ENCODE data around the gene GPATCH1. TPM values are rescaled to one million over a fixed set of nuclear protein-coding genes. Genes with fewer than 3 reads are reported as not detected.
"Not testable (repeated sequence)": the region's sequence is repeated elsewhere in the genome, so short reads cannot be mapped to it uniquely, and the experiment has no call there.

The GPATCH1 gene
- total RNA-seq, 4 donors from 2014 or later = 3.6 to 9.3 (median 6.2) TPM

DNA sequence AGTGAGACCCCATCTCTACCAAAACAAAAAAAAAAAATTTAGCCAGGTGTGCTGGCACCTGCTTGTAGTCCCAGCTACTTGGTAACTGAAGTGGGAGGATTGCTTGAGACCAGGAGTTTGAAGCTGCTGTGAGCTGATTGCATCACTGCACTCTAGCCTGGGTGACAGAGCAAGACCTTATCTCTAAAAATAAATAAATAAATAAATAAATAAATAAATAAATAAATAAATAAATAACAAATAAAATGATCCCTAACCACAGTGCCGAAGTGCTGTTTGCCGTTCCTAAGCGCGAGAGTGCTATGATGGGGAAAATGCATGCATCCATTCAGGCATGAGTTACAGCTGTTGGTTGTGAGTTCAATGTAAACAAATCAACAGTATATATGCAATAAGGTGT lies 78.2 kb downstream of the GPATCH1 start:
- intact Hi-C loops (cut with DNase I) = no loop called here
- Histone ChIP-seq H3K9me3 (no peaks in the 10 kb centered on the region), H3K27ac (no peak overlapping the region), H3K4me1 (no peaks in the 10 kb centered on the region), H3K36me3 (no peaks in the 10 kb centered on the region), H3K27me3 (no peaks in the 10 kb centered on the region), H3K4me3 (no peak overlapping the region)
- WGBS, 2 donors = 91 to 94% methylated on average over 4 of the region's 4 CpGs
- TF ChIP-seq POLR2A (IDR thresholded peaks at IDR 0.05) (no peak), CTCF (IDR thresholded peaks at IDR 0.05) (no peak)
- DNase-seq = no peak

DNA sequence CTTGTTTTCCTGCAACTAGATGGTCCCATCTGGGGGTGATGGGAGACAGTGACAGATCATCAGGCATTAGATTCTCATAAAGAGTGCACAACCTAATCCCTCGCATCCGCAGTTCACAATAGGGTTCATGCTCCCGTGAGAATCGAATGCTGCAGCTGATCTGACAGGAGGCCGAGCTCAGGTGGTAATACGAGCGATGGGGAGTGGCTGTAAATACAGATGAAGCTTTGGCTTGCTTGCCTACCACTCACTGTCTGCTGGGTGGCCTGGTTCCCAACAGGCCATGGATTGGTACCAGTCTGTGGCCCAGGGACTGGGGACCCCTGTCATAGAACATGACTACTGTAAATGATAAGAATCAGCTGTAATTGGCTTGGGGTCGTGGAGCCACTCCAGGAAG lies 78.9 kb downstream of the GPATCH1 start:
- H3K4me1 ChIP-seq = no peaks in the 10 kb centered on the region
- H3K9me3 ChIP-seq = no peaks in the 10 kb centered on the region
- no peak overlapping the region for H3K4me3 ChIP-seq
- no peak overlapping the region for H3K27ac ChIP-seq
- whole genome bisulfite sequencing, 2 donors = 84 to 89% methylated on average over 8 of the region's 8 CpGs
- no peaks in the 10 kb centered on the region for H3K27me3 ChIP-seq
- no peak for DNase-seq
- H3K36me3 ChIP-seq = no peaks in the 10 kb centered on the region
- intact Hi-C loops (cut with DNase I) = no loop called here
- TF ChIP-seq POLR2A (IDR thresholded peaks at IDR 0.05) (no peak), CTCF (IDR thresholded peaks at IDR 0.05) (no peak)

DNA sequence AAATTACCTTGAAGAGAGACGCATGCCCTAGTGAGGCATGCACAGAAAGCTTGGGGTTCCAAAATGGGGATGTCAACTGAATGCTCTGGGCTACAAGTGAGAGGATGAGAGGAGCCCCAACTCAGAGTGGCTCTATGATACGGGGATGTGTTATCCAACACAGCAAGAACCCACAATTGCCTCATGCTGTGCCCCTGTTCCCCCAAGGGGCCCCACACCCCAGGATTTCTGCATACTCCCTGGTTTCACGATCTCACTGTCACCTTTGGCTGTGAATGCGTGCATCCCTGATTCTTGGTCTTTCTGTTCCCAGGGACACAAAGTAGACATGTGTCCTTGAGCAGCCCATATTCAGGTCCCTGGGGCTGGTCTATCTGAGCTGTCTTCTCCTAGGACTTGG lies 80.2 kb downstream of the GPATCH1 start:
- 54 to 84% methylated on average over 3 to 4 of the region's 4 CpGs for WGBS, 2 donors
- Histone ChIP-seq H3K4me1 (no peaks in the 10 kb centered on the region), H3K27me3 (no peaks in the 10 kb centered on the region), H3K9me3 (no peaks in the 10 kb centered on the region), H3K27ac (no peak overlapping the region), H3K36me3 (no peaks in the 10 kb centered on the region), H3K4me3 (no peak overlapping the region)
- DNase-seq = no peak
- TF ChIP-seq CTCF (IDR thresholded peaks at IDR 0.05) (no peak), POLR2A (IDR thresholded peaks at IDR 0.05) (no peak)
- intact Hi-C loops (cut with DNase I) = no loop called here

DNA sequence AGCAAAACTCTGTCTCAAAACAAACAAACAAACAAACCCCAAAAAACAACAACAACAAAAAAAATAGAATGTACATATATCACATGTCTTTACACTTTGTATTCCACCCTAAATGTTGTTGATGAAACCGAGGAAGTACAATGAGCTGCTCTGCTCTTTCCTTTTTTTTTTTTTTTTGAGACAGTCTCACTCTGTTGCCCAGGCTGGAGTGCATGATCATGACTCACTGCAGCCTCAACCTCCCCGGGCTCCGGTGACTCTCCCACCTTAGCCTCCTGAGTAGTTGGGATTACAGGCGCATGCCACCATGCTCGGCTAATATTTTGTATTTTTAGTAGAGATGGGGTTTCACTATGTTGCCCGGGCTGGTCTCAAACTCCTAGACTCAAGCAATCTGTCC lies 82.5 kb downstream of the GPATCH1 start:
- no peak overlapping the region for H3K27ac ChIP-seq
- no peak for DNase-seq
- intact Hi-C loops (cut with DNase I) = no loop called here
- H3K27me3 ChIP-seq = no peaks in the 10 kb centered on the region
- no peak overlapping the region for H3K4me3 ChIP-seq
- no peaks in the 10 kb centered on the region for H3K36me3 ChIP-seq
- peaks cover 0 to 8% (median 0%) of the 10 kb centered on the region in 3 donors for H3K9me3 ChIP-seq
- TF ChIP-seq CTCF (IDR thresholded peaks at IDR 0.05) = no peak
- TF ChIP-seq POLR2A (IDR thresholded peaks at IDR 0.05) = no peak
- WGBS, 2 donors = 83 to 87% methylated on average over 6 of the region's 6 CpGs
- H3K4me1 ChIP-seq = no peaks in the 10 kb centered on the region

GRCh38 chr19:33166037-33166436 lies 85.1 kb downstream of the GPATCH1 start:
- WGBS, 2 donors = 53 to 60% methylated on average over 5 to 6 of the region's 6 CpGs
- H3K36me3 ChIP-seq; H3K27me3 ChIP-seq; H3K4me1 ChIP-seq; H3K9me3 ChIP-seq; intact Hi-C loops (cut with DNase I); DNase-seq; H3K27ac ChIP-seq; H3K4me3 ChIP-seq: not testable (repeated sequence)

DNA sequence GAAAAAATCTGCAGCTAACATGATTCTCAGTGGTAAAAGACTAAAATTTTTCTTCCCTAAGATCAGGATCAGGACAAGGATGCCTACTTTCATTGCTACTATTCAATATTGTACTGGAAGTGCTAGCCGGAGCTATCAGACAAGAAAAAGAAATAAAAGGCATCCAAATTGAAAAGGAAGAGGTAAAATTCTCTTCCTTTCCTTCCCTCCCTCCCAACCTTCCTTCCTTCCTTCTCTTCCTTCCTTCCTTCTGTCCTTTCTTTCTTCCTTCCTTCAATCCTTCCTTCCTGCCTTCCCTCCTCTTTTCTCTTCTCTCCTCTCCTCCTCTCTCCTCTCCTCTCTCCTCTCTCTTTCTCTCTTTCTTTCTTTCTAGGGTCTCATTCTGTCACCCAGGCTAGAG lies 86.5 kb downstream of the GPATCH1 start:
- no peak overlapping the region for H3K4me3 ChIP-seq
- TF ChIP-seq POLR2A (IDR thresholded peaks at IDR 0.05) (no peak), CTCF (IDR thresholded peaks at IDR 0.05) (no peak)
- 89 to 95% methylated on average over 1 of the region's 1 CpG for WGBS, 2 donors
- no peak for DNase-seq
- H3K27me3 ChIP-seq = no peaks in the 10 kb centered on the region
- intact Hi-C loops (cut with DNase I) = no loop called here
- H3K4me1 ChIP-seq = peaks cover 0 to 8% (median 0%) of the 10 kb centered on the region in 3 donors
- peaks cover 0 to 8% (median 0%) of the 10 kb centered on the region in 3 donors for H3K9me3 ChIP-seq
- no peaks in the 10 kb centered on the region for H3K36me3 ChIP-seq
- H3K27ac ChIP-seq = no peak overlapping the region

Data from esophagus squamous epithelium (tissue), 5 donors.